HAP-1 (cell line): ENCODE results near the gene C2orf80.
"Not testable (repeated sequence)": the region's sequence is repeated elsewhere in the genome, so short reads cannot be mapped to it uniquely, and the experiment has no call there.

ENCODE experiments used
- DNase-seq, 2 experiments: peaks; one replicate each; pipeline ENCODE4 v3.0.0-alpha.2; 2016 to 2020; ENCODE audit warnings: low spot score in 2 of 2
- H3K27me3 ChIP-seq: fragments of 250-450 bp; sonication (Bioruptor Pico); 2 replicates; pipeline ENCODE4 v1.5.1; 2020; ENCODE audit warnings: low read depth, mild to moderate bottlenecking, moderate library complexity
- H3K36me3 ChIP-seq: fragments of 250-450 bp; sonication (Bioruptor Pico); replicated peaks from 2 replicates; pipeline ENCODE4 v1.5.1; 2020; ENCODE audit warnings: mild to moderate bottlenecking
- H3K4me1 ChIP-seq: fragments of 250-450 bp; sonication (Bioruptor Pico); 2 replicates; pipeline ENCODE4 v1.5.1; 2020; ENCODE audit warnings: mild to moderate bottlenecking
- H3K4me3 ChIP-seq: fragments of 250-450 bp; sonication (Bioruptor Pico); 2 replicates; pipeline ENCODE4 v1.5.1; 2020; ENCODE audit warnings: mild to moderate bottlenecking, moderate library complexity
- H3K9me3 ChIP-seq: fragments of 250-450 bp; sonication (Bioruptor Pico); 2 replicates; pipeline ENCODE4 v1.5.1; 2020; ENCODE audit warnings: mild to moderate bottlenecking, moderate library complexity
- in situ Hi-C: fragments of 300-500 bp; cut with MboI; formaldehyde crosslinking; loops from 3 replicates; pipeline ENCODE4 v1.14.3; 2020; ENCODE audit warnings: low sequenced_read_pairs, inconsistent platforms, mixed read lengths

The C2orf80 gene

DNA sequence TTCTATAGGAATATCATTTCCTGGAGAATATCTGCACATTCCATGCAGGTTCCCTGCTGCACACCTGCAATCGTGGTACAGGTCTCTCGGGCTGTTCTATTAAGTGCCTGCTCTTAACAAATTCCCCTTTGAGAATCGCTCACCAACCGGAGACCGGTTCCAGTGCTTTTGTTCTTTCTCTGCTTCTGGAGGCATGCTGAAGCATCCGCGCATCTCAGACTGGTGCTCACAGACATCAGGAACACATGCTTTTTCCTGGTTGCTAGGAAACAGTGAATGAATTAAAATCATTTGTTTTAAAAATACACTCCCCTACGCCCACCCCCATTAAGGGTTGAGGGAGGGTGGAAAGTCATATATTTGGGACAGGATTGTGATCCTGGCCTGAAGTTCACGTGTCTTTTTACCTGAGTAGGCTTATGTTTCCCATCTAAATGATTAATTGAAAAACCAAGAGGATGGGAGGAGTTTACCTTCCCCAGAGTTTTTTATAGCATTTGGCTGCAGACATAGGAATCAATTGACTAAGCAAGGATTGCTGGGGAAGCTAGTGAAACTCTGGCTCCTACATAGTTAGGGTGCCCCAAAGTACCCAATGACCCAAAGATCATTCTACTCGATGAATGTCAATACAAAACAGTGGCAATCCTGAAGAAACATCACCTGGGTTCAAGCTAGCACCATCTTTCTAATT is at the start of gene C2orf80:
Gene C2orf80, minus strand, starts transcription at position 221 of the 694 bp plus-strand sequence. CDS start 3,044 bp downstream, outside the sequence.
- no peaks in the 10 kb centered on the region for H3K36me3 ChIP-seq
- H3K27me3 ChIP-seq, result peaks cover 3% of the 10 kb centered on the region; the same call in 1 of the 2 replicates
- in situ Hi-C loops, result no loop called here
- no peaks in the 10 kb centered on the region; the same call in 1 of the 2 replicates for H3K4me1 ChIP-seq
- H3K9me3 ChIP-seq, result no peaks in the 10 kb centered on the region
- DNase-seq, result no peak
- no peak within 1 kb of the TSS for H3K4me3 ChIP-seq

DNA sequence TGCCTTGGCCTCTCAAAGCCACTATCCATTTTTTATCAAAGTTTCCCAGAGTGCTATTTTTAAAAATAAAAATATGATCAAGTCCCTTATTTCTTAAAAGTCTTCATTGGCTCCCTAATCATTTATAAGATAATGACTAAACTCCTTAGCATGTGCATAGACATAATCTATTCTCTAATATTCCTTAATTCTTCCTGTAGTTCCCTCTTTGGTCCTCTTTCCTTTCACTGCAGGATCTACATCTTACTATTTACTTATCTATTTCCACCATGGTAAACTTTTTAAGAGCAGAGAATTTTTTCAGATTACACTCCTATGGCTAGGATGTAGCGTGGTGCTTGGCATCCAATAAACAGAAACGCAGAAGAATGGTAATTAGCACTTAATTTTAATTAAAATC is 46.0 kb upstream of the C2orf80 start:
- H3K27me3 ChIP-seq, result no peaks in the 10 kb centered on the region
- no peak overlapping the region for H3K4me3 ChIP-seq
- peaks cover 29% of the 10 kb centered on the region for H3K36me3 ChIP-seq
- H3K4me1 ChIP-seq, result no peaks in the 10 kb centered on the region
- no peak for DNase-seq
- in situ Hi-C loops, result no loop called here
- H3K9me3 ChIP-seq, result peaks cover 3% of the 10 kb centered on the region; the same call in 1 of the 2 replicates

DNA sequence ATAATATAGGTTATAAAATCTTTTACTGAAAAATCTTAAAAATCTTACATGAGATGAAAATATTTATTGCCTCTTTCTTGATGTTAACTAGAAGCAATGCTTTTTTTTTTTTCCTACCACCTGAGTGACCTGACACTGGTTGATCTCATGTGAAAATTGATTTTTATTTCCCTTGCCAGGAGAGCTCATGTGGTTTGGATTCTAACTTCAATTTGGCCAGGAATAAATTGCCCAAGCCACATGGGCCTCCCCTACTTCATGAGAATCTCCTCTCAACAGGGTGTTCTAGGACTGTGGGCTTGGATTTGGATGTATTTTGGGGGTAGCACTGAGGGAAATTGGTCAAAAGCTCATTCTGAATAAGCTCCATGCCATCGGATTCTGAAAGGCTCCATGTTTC is 45.0 kb upstream of the C2orf80 start:
- no peak for DNase-seq
- peaks cover 19% of the 10 kb centered on the region for H3K36me3 ChIP-seq
- peaks cover 3% of the 10 kb centered on the region; the same call in 1 of the 2 replicates for H3K9me3 ChIP-seq
- no peak overlapping the region for H3K4me3 ChIP-seq
- no peaks in the 10 kb centered on the region for H3K4me1 ChIP-seq
- in situ Hi-C loops, result no loop called here
- H3K27me3 ChIP-seq, result no peaks in the 10 kb centered on the region

DNA sequence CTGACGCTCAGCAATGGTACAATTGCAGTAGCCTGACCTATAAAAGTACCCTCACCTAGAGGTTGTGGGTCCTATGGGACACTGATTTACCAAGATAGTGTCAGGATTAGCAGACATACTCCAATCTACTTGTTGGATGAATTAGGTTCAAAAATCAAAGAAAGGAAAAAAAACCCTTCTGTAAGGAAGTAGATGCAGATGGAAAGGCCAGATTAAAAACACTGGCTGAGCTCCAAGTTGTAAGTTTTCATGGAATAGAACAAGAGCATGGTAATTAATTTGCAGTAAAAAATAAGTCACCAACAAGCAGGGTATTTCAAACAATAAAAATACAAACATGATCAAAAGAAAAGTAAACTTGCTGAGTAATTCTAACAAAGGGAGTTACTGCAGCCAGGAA is 38.6 kb upstream of the C2orf80 start:
- no peaks in the 10 kb centered on the region for H3K4me1 ChIP-seq
- in situ Hi-C loops, result no loop called here
- DNase-seq, result no peak
- H3K27me3 ChIP-seq, result no peaks in the 10 kb centered on the region
- no peaks in the 10 kb centered on the region for H3K36me3 ChIP-seq
- H3K4me3 ChIP-seq, result no peak overlapping the region
- H3K9me3 ChIP-seq, result peaks cover 3% of the 10 kb centered on the region; the same call in 1 of the 2 replicates

DNA sequence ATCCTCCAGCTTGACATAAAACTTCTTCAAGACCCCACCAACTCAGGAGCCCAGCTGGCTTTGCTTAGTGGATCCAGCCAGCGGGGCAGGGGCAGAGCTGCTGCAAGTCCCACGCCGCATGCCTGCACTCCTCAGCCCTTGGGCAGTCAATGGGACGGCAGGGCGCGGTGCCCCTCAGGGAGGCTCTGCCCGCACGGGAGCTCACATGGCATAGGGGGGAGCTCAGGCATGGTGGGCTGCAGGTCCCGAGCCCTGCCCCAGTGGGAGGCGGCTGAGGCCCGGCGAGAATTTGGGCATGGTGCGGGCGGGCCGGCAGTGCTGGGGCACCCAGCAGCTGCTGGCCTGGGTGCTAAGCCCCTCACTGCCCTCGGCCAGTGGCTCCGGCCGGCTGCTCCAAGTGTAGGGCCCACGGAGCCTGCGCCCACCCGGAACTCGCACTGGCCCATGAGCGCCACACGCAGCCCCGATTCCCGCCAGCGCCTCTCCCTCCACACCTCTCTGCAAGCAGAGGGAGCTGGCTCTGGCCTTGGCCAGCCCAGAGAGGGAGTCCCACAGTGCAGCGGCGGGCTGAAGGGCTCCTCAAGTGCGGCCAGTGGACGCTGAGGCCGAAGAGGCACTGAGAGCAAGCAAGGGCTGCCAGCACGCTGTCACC is 37.9 kb upstream of the C2orf80 start:
- H3K27me3 ChIP-seq, result no peaks in the 10 kb centered on the region
- no peak overlapping the region for H3K4me3 ChIP-seq
- H3K4me1 ChIP-seq, result no peaks in the 10 kb centered on the region
- H3K9me3 ChIP-seq, result peaks cover 3% of the 10 kb centered on the region; the same call in 1 of the 2 replicates
- in situ Hi-C loops, result no loop called here
- DNase-seq, result no peak
- H3K36me3 ChIP-seq, result no peaks in the 10 kb centered on the region

DNA sequence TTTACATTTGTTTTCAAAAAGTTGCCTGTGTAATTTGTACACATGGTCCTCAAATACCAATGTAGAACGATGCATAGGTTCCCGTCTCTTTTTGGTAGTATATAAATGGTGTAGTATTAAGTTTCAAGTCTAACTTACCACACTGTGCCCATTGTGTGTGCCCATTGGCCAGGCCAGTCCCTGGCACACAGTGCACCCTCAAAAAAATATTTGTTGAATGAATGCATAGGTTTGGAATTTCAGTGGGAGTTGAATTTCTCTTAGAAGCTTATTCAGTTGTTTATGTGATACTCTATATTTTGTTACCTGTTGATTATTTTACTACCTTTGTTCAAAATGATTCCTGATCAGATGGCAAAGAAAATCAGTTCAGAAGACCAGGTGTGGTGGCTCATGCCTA is 35.0 kb upstream of the C2orf80 start:
- Histone ChIP-seq H3K4me1 (no peaks in the 10 kb centered on the region), H3K4me3 (no peak overlapping the region), H3K27me3 (no peaks in the 10 kb centered on the region), H3K36me3 (no peaks in the 10 kb centered on the region), H3K9me3 (no peaks in the 10 kb centered on the region)
- no peak for DNase-seq
- in situ Hi-C loops, result no loop called here

DNA sequence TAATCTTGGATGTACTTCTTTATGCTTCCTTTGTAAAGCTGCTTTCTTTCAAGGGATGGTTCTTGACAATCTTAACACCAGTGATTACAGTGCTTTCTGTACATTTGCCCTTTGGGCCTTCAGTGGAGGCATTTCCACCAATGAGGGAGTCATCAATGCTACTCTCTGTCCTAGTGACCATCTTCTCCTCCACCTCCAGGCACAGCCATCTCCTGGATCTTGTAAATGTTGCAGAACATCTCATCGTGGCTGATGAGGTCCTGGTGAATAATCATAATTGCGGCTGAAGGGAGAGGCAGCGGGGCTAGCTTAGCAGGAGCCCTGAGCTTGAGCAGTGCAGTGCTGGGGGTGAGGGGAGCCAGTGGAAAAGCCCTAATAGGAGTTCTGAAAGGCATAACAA is 32.5 kb upstream of the C2orf80 start:
- in situ Hi-C loops, result no loop called here
- H3K4me1 ChIP-seq, result no peaks in the 10 kb centered on the region
- H3K27me3 ChIP-seq, result no peaks in the 10 kb centered on the region
- no peaks in the 10 kb centered on the region for H3K9me3 ChIP-seq
- no peak for DNase-seq
- no peak overlapping the region for H3K4me3 ChIP-seq
- H3K36me3 ChIP-seq, result no peaks in the 10 kb centered on the region

DNA sequence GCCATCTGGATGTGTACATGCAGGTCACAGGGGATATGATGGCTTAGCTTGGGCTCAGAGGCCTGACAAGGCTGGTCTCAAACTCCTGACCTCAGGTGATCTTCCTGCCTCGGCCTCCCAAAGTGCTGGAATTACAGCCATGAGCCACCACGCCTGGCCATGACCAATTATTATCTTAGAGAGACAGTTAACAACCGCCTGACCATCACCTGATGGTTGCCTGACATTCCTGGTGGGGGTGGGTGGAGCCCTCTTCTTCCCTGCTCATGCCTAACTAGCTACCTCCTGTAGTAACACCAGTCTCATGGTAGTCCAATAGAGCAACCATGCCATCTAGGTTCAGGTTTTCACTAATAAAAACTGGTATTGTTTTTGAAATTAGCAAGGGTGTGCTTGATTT is 32.0 kb upstream of the C2orf80 start:
- in situ Hi-C loops, H3K36me3 ChIP-seq, H3K4me3 ChIP-seq, H3K4me1 ChIP-seq, DNase-seq, H3K9me3 ChIP-seq, H3K27me3 ChIP-seq: not testable (repeated sequence)

DNA sequence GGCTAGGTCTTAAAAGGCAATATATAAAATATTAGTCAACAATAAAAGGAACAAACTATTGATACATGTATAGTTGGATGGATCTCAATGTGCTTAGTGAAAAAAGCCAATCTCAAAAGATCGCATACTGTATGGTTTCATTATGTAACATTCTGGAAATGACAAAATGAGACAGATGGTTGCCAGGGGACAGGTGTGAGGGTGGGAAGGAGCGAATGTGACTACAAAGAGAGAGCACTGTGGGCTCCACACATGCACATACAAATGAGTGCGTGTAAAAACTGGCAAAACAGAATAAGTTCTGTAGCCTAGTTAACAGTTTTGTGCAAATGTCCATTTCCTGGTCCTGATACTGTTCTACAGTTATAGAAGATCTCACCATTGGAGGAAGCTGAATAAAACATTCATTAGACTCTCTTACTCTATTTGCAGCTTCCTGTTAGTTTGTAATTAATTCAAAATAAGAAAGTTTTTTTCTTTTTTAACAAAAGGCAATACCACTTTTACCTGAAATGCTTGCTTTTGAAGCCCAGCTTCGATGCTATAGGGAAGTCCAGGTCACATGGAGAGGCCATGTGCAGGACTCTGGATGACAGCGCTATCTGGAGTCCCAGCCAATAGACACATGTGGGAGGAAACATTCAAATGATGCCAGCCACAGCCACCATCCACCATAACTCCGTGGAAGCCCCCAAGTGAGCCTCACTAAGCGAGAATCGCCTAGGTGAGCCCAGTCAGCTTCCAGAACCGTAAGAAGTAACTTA is 21.0 kb upstream of the C2orf80 start:
- no peak for DNase-seq
- no peaks in the 10 kb centered on the region for H3K4me1 ChIP-seq

DNA sequence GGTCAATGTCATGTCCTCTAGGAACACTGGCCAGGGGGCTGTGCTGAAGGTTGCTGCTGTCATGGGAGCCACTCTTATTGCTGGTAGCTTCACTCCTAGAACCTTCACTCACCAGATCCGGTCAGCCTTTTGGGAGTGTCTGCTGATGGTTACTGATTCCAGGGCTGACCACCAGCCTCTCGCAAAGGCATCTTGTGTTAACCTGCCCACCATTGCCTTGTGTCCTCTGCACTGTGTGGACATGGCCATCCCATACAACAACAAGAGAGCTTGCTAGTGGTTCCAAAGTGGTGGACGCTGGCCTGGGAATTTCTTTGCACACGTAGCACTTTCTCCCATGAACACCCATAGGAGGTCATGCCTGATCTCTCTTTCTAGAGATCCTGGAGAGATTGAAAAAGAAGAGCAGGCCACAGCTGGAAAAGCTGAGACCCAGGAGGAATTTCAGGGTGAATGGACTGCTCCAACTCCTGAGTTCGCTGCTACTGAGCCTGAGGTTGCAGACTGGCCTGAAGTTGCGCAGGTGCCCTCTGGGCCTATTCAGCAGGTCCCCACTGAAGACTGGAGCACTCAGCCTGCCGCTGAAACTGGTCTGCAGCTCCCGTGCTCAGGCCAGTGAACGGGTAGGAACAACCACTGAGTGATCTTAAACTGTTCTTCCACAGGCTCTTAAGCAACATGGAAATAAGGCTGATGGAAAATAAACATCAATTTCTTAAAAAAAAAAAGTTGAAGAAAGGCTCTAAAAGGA is 18.7 kb upstream of the C2orf80 start:
- in situ Hi-C loops, result no loop called here
- Histone ChIP-seq H3K9me3 (no peaks in the 10 kb centered on the region), H3K27me3 (peaks cover 4% of the 10 kb centered on the region; the same call in 1 of the 2 replicates), H3K36me3 (no peaks in the 10 kb centered on the region), H3K4me3 (no peak overlapping the region), H3K4me1 (no peaks in the 10 kb centered on the region)
- DNase-seq, result no peak

More for the DNA sequence above, 21.0 kb upstream of the C2orf80 start:
- H3K9me3 ChIP-seq, result no peaks in the 10 kb centered on the region
- H3K27me3 ChIP-seq, result peaks cover 4% of the 10 kb centered on the region; the same call in 1 of the 2 replicates
- no peak overlapping the region for H3K4me3 ChIP-seq
- in situ Hi-C loops, result no loop called here
- no peaks in the 10 kb centered on the region for H3K36me3 ChIP-seq

DNA sequence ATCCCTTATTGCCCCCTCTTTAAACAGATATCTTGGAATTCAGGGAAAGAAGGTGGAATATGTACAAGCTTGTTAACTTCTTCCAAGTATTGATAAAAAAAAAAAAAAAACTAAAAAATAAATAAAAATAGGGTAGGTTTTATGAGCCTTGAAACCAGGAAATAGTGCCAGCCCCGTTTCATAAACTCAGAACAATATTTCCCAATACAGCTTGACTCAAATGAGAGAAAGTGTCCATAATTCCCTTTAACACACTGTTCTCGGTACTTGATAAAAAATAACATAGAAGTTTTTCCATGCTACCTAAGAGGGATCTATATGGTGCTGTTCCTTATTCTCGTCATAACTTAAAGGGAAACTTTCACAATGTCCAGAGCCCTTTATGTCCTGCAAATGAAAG is 17.9 kb upstream of the C2orf80 start:
- DNase-seq, result no peak
- H3K4me1 ChIP-seq, result no peaks in the 10 kb centered on the region
- in situ Hi-C loops, result no loop called here
- H3K27me3 ChIP-seq, result peaks cover 4% of the 10 kb centered on the region; the same call in 1 of the 2 replicates
- H3K4me3 ChIP-seq, result no peak overlapping the region
- no peaks in the 10 kb centered on the region for H3K36me3 ChIP-seq
- no peaks in the 10 kb centered on the region for H3K9me3 ChIP-seq

DNA sequence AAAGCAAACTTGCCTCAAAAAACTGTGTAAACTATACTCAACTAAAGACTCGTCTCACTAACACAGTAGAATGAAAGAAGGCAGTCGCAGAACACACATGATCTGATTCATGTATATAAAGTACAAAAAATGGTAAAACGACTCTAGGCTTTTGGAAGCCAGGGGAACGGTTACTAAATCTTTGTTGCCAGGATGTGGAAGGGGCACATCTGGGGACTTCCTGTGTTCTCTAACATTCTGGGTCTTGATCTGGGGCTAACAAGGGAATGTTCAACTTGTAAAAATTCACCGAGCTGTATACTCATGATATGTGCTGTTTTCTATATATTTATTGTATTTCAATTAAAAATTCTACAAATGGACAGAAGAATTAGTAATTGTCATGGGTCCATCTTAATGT is 14.3 kb upstream of the C2orf80 start:
- DNase-seq, result no peak
- in situ Hi-C loops, result no loop called here
- Histone ChIP-seq H3K36me3 (no peaks in the 10 kb centered on the region), H3K4me1 (no peaks in the 10 kb centered on the region), H3K27me3 (no peaks in the 10 kb centered on the region), H3K4me3 (no peak overlapping the region), H3K9me3 (no peaks in the 10 kb centered on the region)

DNA sequence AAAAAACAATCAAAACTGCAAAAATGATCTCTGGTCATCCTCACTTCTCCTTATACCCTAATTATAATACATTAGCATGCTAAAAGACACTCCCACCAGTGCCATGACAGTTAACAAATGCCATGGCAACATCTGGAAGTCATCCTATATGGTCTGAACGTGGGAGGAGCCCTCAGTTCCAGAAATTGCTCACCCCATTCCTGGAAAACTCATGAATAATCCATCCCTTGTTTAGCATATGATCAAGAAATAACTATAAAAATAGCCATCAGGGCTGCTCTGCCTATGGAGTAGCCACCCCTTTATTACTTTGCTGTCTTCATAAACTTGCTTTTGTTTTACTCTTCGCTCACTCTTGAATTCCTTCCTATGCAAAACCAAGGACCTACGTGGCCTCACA is 5.7 kb upstream of the C2orf80 start:
- Histone ChIP-seq H3K36me3 (no peaks in the 10 kb centered on the region), H3K4me1 (no peaks in the 10 kb centered on the region), H3K9me3 (no peaks in the 10 kb centered on the region), H3K27me3 (no peaks in the 10 kb centered on the region), H3K4me3 (no peak overlapping the region)
- no peak for DNase-seq
- in situ Hi-C loops, result no loop called here
